Body of pancreas (tissue), 4 donors: ENCODE measurements around the gene AFG1L.
A peak's percentile ranks its signal among the peaks of the same experiment; 100 is the strongest.

ENCODE experiments used
- POLR2A ChIP-seq, 3 donors: fragments of 450-650 bp; IDR thresholded peaks; one replicate each; pipeline ENCODE4 v1.6.1; 2016; ENCODE audit warnings: antibody characterized with exemption in 3 of 3, mild to moderate bottlenecking in 2 of 3
- TF ChIP-seq, protein P1 (sequence below), 7 experiments: fragments of 450-650 bp in 4 of 7; fragments of 200-600 bp in 3 of 7; sonication (generic) in 3 of 7; IDR thresholded peaks; one replicate each; pipeline ENCODE4 v1.5.1; 2016 to 2019; ENCODE audit warnings: antibody characterized with exemption in 7 of 7

DNA sequence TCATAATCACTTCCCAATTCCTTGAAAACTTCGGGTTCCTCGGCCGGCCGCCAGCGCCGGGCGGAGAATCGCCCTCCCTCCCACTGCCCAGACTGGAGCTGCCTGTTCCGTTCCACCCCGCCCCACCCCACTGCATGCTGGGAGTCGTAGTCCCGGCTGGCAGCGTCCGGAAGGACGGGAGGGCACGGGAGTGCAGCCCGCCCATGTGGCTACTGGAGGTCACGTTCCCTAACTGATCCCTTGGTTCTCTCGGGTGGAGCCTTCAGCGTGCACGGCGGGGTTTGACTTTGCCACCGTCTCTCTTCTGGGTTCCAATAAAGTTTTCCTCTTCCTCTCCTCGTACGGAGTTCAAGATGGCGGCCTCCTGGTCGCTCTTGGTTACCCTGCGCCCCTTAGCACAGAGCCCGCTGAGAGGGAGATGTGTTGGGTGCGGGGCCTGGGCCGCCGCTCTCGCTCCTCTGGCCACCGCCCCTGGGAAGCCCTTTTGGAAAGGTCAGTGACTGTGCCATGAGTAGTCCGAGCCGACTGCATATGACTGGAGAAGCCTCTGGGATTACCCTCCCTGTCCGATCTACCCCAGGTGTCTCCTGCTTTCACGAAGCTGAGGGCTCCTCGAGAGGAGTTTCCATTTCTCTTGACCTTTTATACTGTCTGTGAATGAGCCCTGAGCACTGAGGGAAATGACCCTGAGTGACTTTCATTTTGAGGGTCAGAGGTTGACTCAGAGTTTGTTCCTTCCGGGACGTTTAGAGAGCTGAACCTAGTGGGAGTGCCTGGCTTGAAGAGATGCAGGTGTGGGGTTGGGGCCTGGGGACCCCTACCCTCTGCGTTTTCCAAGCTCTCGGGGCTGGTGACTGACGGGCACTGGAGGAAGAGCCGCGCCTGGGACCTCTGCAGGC lies at the start of gene AFG1L:
- TF ChIP-seq, protein P1, sequence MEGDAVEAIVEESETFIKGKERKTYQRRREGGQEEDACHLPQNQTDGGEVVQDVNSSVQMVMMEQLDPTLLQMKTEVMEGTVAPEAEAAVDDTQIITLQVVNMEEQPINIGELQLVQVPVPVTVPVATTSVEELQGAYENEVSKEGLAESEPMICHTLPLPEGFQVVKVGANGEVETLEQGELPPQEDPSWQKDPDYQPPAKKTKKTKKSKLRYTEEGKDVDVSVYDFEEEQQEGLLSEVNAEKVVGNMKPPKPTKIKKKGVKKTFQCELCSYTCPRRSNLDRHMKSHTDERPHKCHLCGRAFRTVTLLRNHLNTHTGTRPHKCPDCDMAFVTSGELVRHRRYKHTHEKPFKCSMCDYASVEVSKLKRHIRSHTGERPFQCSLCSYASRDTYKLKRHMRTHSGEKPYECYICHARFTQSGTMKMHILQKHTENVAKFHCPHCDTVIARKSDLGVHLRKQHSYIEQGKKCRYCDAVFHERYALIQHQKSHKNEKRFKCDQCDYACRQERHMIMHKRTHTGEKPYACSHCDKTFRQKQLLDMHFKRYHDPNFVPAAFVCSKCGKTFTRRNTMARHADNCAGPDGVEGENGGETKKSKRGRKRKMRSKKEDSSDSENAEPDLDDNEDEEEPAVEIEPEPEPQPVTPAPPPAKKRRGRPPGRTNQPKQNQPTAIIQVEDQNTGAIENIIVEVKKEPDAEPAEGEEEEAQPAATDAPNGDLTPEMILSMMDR (IDR thresholded peaks at IDR 0.05) = peak in 1 of 7 experiments; percentile 7
- TF ChIP-seq POLR2A (IDR thresholded peaks at IDR 0.05) = peak in 2 of 3 donors; percentile 80 to 84
